HCT116 (cell line): ENCODE results near the gene SLC50A1. TPM values are rescaled to one million over a fixed set of nuclear protein-coding genes. Genes with fewer than 3 reads are reported as not detected.
A peak's percentile ranks its signal among the peaks of the same experiment; 100 is the strongest.

Experiments
- ATAC-seq: fragments of 200-7000 bp; cut with Tn5 transposase; 2 replicates; pipeline ENCODE4 v1.9.1; 2020; ENCODE audit warnings: mild to moderate bottlenecking, moderate library complexity
- BruUV-seq: library from RNA; stranded (reverse); fragments of 400-500 nt; replicated peaks from 2 replicates; lab custom pipeline; 2021; lab: Mats Ljungman, UMichigan
- CTCF ChIA-PET: fragments of 300-600 bp; sonication (Branson Sonifier 250); formaldehyde crosslinking; loops from one replicate; lab custom pipeline; 2021; ENCODE audit warnings: antibody characterized with exemption; lab: Charles Lee
- POLR2A ChIA-PET: fragments of 300-600, 350-600 bp; sonication (Branson Sonifier 250); formaldehyde crosslinking; loops from one replicate; lab custom pipeline; 2021; ENCODE audit warnings: antibody characterized with exemption; lab: Charles Lee
- RAD21 ChIA-PET, 2 experiments: fragments of 300-600 bp; sonication (Branson Sonifier 250); formaldehyde crosslinking; loops; one replicate each; lab custom pipeline; 2023; ENCODE audit warnings: low total read pairs in 2 of 2; ENCODE audit not compliant: uncharacterized antibody in 2 of 2, unreplicated experiment in 2 of 2, low non-redundant PET in 1 of 2; lab: Charles Lee
- DNase-seq: peaks from one replicate; pipeline ENCODE4 v3.0.0-alpha.2; 2010; ENCODE audit warnings: low read depth, low spot score
- H2AFZ ChIP-seq: fragments of 200-600 bp; shearing (Covaris generic), sonication (generic); 2 replicates; pipeline ENCODE4 v1.6.1; 2017; ENCODE audit warnings: low read depth, mixed run types, mixed read lengths, antibody characterized with exemption, low read length; ENCODE audit not compliant: poor library complexity, severe bottlenecking
- H3K27ac ChIP-seq: 2 replicates; pipeline ENCODE4 v1.5.1; 2012; ENCODE audit warnings: low read depth, low read length
- H3K27me3 ChIP-seq: fragments of 200-600 bp; sonication (generic); 2 replicates; pipeline ENCODE4 v1.6.1; 2016; ENCODE audit warnings: mixed run types, low read length, mixed read lengths; ENCODE audit not compliant: insufficient read depth
- H3K36me3 ChIP-seq, 2 experiments: fragments of 200-500 bp in 1 of 2; fragments of 200-600 bp in 1 of 2; sonication (Bioruptor generic) in 1 of 2; sonication (generic) in 1 of 2; 2 replicates each; pipeline versions ENCODE4 v1.5.1 to v1.6.1; 2014 to 2016; ENCODE audit warnings: low read length in 2 of 2, inconsistent platforms in 1 of 2, mixed read lengths in 1 of 2, mixed run types in 1 of 2; ENCODE audit not compliant: insufficient read depth in 2 of 2, control insufficient read depth in 1 of 2
- H3K4me1 ChIP-seq, 2 experiments: fragments of 200-600 bp in 1 of 2; sonication (generic) in 1 of 2; 2 replicates each; pipeline versions ENCODE4 v1.5.1 to v1.6.1; 2012 to 2017; ENCODE audit warnings: low read length in 2 of 2, inconsistent platforms in 1 of 2, mild to moderate bottlenecking in 1 of 2, mixed read lengths in 1 of 2, mixed run types in 1 of 2, moderate library complexity in 1 of 2; ENCODE audit not compliant: insufficient read depth in 2 of 2, control insufficient read depth in 1 of 2
- H3K4me2 ChIP-seq: fragments of 200-600 bp; sonication (generic); 2 replicates; pipeline ENCODE4 v1.6.1; 2017; ENCODE audit warnings: mixed run types, low read length, mixed read lengths
- H3K4me3 ChIP-seq, 2 experiments: fragments of 200-600 bp in 1 of 2; sonication (generic) in 1 of 2; replicated peaks in 1 of 2; 2 replicates each; pipeline ENCODE4 v1.5.1; 2011 to 2016; ENCODE audit warnings: low read length in 2 of 2, control low read depth in 1 of 2, low read depth in 1 of 2, mild to moderate bottlenecking in 1 of 2, mixed read lengths in 1 of 2, mixed run types in 1 of 2
- H3K79me2 ChIP-seq: fragments of 200-600 bp; sonication (generic); 2 replicates; pipeline ENCODE4 v1.6.1; 2017; ENCODE audit warnings: mild to moderate bottlenecking, mixed run types, low read length, moderate library complexity, mixed read lengths; ENCODE audit not compliant: insufficient read depth
- H3K9ac ChIP-seq: fragments of 200-600 bp; sonication (generic); 2 replicates; pipeline ENCODE4 v1.6.1; 2016; ENCODE audit warnings: low read length, mixed read lengths
- H3K9me2 ChIP-seq: fragments of 200-600 bp; sonication (generic), shearing (Covaris generic); 2 replicates; pipeline ENCODE4 v1.6.1; 2017; ENCODE audit warnings: mixed run types, mild to moderate bottlenecking, moderate library complexity; ENCODE audit not compliant: insufficient read depth
- H3K9me3 ChIP-seq, 2 experiments: fragments of 200-500 bp in 1 of 2; fragments of 200-600 bp in 1 of 2; sonication (Bioruptor generic) in 1 of 2; sonication (generic) in 1 of 2; 2 replicates each; pipeline ENCODE4 v1.6.1; 2014 to 2017; ENCODE audit warnings: low read length in 2 of 2, mixed read lengths in 2 of 2, inconsistent platforms in 1 of 2, low read depth in 1 of 2, mild to moderate bottlenecking in 1 of 2, mixed run types in 1 of 2, moderate library complexity in 1 of 2; ENCODE audit not compliant: control insufficient read depth in 1 of 2, insufficient read depth in 1 of 2
- H4K20me1 ChIP-seq: fragments of 200-600 bp; sonication (generic), shearing (Covaris generic); 2 replicates; pipeline ENCODE4 v1.6.1; 2017; ENCODE audit warnings: mixed run types, mild to moderate bottlenecking, moderate library complexity; ENCODE audit not compliant: insufficient read depth
- EZH2phosphoT487 ChIP-seq: fragments of 200-600 bp; IDR thresholded peaks from 2 replicates; pipeline ENCODE4 v1.6.1; 2018; ENCODE audit warnings: antibody characterized with exemption, borderline replicate concordance
- JUND ChIP-seq: IDR thresholded peaks from 2 replicates; pipeline ENCODE4 v1.6.1; 2012
- POLR2A ChIP-seq: IDR thresholded peaks from 2 replicates; pipeline ENCODE4 v1.7.0; 2011; ENCODE audit warnings: borderline replicate concordance; ENCODE audit not compliant: insufficient read depth, insufficient read length; ENCODE audit errors: extremely low read depth
- POLR2AphosphoS5 ChIP-seq: IDR thresholded peaks from 2 replicates; pipeline ENCODE4 v1.6.1; 2011; ENCODE audit warnings: mild to moderate bottlenecking, low read depth, low read length, moderate library complexity
- SP1 ChIP-seq: IDR thresholded peaks from 2 replicates; pipeline ENCODE4 v1.6.1; 2012; ENCODE audit warnings: low read depth
- SRF ChIP-seq: IDR thresholded peaks from 2 replicates; pipeline ENCODE4 v1.6.1; 2012; ENCODE audit warnings: low read depth
- TCF7L2 ChIP-seq: IDR thresholded peaks from 2 replicates; pipeline ENCODE4 v1.7.0; 2011; ENCODE audit warnings: borderline replicate concordance, inconsistent platforms; ENCODE audit not compliant: insufficient read depth, insufficient read length; ENCODE audit errors: extremely low read depth
- ZFX ChIP-seq: fragments of 450-650 bp; IDR thresholded peaks from 2 replicates; pipeline ENCODE4 v1.6.1; 2017
- intact Hi-C: fragments of 100-400 bp; cut with micrococcal nuclease; formaldehyde crosslinking; loops from 2 replicates; pipeline ENCODE4 v1.10.0; 2022
- total RNA-seq: library from RNA; stranded (reverse); gene quantifications from one replicate; pipeline ENCODE4 v1.2.1, GENCODE V29; 2021; ENCODE audit not compliant: unreplicated experiment
- TF ChIP-seq, protein P1 (sequence below): IDR thresholded peaks from 2 replicates; pipeline ENCODE4 v1.6.1; 2011; ENCODE audit warnings: mild to moderate bottlenecking, low read length, moderate library complexity; ENCODE audit not compliant: insufficient replicate concordance; ENCODE audit errors: extremely low read depth

SLC50A1 gene
- total RNA-seq, 1 experiment from 2014 or later, result 49.9 TPM

DNA sequence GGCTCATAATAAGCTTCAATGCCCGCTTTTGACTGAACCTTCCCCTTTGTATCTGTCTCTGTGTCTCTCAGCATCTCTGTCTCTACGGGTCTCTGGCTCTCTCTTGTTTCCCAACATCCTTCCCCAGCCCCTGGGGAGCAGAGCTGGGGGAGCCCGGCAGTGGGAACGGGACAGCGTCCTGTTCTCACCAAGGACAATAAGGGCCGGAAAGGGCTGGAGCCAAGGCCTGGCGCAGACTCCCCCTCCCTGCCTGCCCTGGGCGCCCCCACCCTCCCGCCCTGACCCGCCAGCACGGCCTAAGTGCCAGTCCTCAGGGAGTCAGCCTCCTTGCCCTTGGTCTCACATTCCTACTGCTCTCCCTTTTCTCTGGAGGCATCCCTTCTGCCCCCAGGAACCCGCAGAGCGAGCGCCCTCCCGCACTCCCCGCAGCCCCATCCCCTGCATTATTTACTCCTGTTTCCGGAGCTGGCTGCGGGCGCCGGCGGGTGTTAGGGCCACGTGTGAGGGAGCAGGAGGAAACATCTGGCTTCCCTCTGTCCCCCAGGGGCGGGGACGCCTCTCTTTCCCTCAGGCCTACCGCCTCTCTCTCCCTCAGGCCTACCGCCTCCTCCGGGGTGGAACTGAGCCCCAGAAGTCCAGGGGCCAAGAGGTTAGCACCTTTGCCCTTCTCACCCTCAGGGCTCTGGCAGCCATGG is 31.0 kb downstream of the SLC50A1 start:
- H3K27me3 ChIP-seq, result no peaks in the 10 kb centered on the region
- H3K4me1 ChIP-seq, result peaks cover 2 to 11% of the 10 kb centered on the region in 2 experiments; a peak in 1 of 4 replicates
- peak overlapping the region; percentile 94; the same call in 1 of the 2 replicates for H3K4me2 ChIP-seq
- BruUV-seq, result no TSS peak
- intact Hi-C loops, result loop anchor here (1.0 to 5.0 kb wide), 3 partner anchors 32 to 75 kb away; partner anchors contain the start of gene SLC50A1
- TF ChIP-seq POLR2A (no peak), TCF7L2 (no peak), SP1 (no peak), EZH2phosphoT487 (no peak), POLR2AphosphoS5 (no peak), JUND (no peak), SRF (no peak), ZFX (no peak)
- TF ChIP-seq, protein P1, sequence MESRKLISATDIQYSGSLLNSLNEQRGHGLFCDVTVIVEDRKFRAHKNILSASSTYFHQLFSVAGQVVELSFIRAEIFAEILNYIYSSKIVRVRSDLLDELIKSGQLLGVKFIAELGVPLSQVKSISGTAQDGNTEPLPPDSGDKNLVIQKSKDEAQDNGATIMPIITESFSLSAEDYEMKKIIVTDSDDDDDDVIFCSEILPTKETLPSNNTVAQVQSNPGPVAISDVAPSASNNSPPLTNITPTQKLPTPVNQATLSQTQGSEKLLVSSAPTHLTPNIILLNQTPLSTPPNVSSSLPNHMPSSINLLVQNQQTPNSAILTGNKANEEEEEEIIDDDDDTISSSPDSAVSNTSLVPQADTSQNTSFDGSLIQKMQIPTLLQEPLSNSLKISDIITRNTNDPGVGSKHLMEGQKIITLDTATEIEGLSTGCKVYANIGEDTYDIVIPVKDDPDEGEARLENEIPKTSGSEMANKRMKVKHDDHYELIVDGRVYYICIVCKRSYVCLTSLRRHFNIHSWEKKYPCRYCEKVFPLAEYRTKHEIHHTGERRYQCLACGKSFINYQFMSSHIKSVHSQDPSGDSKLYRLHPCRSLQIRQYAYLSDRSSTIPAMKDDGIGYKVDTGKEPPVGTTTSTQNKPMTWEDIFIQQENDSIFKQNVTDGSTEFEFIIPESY, result no peak
- no peaks in the 10 kb centered on the region for H4K20me1 ChIP-seq
- no peak overlapping the region for H2AFZ ChIP-seq
- RAD21 ChIA-PET, result interaction anchor here (0.6 to 1.7 kb wide), 8 partner anchors 26 to 81 kb away, joined by 4 to 35 read pairs (median 6); partner anchors contain the start of genes DPM3 (in 1 of the 2) and SLC50A1 (in 1 of the 2)
- CTCF ChIA-PET, result interaction anchor here (0.6 to 3.1 kb wide), 28 partner anchors 8 to 165 kb away, joined by 3 to 163 read pairs (median 4); partner anchors contain the start of genes ADAM15, EFNA4 and SLC50A1
- POLR2A ChIA-PET, result interaction anchor here (0.8 to 1.5 kb wide), 4 partner anchors 14 to 91 kb away, joined by 3 to 7 read pairs (median 5); no protein-coding TSS in a partner anchor
- H3K4me3 ChIP-seq, result no peak overlapping the region
- ATAC-seq, result no peak
- peaks cover 11% of the 10 kb centered on the region for H3K79me2 ChIP-seq
- H3K9me2 ChIP-seq, result no peaks in the 10 kb centered on the region
- no peaks in the 10 kb centered on the region for H3K9me3 ChIP-seq
- H3K27ac ChIP-seq, result no peak overlapping the region
- peaks cover 2 to 7% of the 10 kb centered on the region in 2 experiments; a peak in 3 of 4 replicates for H3K36me3 ChIP-seq
- DNase-seq, result no peak
- H3K9ac ChIP-seq, result no peak overlapping the region
